ENCODE data around the gene CNN2.

The CNN2 gene

GRCh38 chr19:1084024-1084868 lies 57.8 kb downstream of the CNN2 start:
- DNase-seq, result no peak

DNA sequence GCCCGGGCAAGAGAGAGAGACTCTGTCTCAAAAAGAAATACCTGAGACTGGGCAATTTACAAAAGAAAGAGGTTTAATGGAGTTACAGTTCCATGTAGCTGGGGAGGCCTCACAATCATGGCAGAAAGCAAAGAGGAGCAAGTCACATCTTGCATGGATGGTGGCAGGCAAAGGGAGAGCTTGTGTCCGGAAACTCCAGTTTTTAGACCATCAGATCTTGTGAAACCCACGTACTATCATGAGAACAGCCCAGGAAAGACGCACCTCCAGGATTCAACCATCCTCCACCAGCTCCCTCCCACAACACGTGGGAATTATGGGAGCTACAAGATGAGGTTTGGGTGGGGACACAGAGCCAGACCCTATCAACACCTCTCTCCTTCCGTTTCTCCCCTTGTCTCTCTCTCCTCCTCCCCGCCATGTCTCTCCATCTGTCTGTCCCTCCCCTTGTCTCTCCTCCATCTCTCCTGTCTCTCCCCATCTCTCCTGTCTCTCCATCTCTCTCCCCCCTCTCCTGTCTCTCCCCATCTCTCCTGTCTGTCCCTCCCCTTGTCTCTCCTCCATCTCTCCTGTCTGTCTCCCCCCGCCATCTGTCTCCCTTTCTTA lies 58.7 kb downstream of the CNN2 start:
- DNase-seq, result no peak

DNA sequence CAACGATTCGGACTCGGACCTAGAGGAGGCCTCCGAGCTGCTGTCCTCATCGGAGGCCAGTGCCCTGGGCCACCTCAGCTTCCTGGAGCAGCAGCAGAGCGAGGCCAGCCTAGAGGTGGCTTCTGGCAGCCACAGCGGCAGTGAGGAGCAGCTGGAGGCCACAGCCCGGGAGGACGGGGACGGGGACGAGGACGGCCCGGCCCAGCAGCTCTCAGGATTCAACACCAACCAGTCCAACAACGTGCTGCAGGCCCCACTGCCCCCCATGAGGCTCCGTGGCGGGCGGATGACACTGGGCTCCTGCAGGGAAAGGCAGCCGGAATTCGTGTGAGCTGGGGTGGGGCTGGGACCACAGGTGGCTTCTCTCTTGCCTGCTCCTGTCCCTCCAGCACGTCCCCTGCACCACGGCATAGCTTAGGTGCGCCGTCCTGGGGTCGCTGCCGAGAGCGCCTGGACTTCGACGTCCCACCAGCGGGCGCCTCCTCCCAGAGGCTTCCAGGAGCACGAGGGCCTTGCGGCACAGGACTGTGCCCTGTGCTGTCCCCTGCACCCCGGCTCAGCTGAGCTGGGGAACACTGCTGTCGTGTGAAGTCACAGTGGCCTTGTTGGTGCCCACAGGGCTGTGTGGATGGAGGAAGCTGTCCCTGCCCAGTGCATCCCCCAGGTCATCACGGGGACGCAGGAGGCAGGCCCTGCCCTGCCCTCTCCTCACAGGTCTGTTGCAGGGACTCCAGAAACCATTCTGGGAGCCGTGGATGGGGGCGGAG lies 59.5 kb downstream of the CNN2 start:
- DNase-seq, result no peak

DNA sequence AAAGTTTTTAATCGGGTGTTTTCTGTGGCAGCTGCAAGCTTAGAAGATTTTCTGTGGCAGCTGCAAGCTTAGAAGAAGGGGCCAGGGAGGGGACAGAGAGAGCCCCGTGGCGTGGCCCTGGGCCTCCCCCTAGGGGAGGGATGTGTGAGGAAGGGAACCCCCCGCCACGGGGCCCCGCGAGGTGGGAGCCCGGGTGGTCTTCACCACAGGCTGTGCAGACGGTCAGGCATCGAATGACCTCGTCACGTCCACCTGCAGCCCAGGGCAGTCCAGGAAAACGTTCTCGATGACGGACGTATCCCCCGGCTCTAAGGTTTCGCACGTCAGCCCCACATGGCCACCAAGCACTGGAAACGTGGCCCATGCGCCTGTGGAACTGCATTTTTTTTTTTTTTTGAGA lies 60.2 kb downstream of the CNN2 start:
- no peak for DNase-seq

- DNase-seq, result no peak
Measured at GRCh38 chr19:1087813-1088415, 61.5 kb downstream of the CNN2 start.

GRCh38 chr19:1088416-1089010 lies 62.1 kb downstream of the CNN2 start:
- DNase-seq, result no peak

Measured in stimulated activated CD4-positive, alpha-beta T cell treated with anti-CD3 and anti-CD28 coated beads, Interleukin-4, amount 100 ng/mL, for 24 hours (primary cell).